ENCODE data around the gene GPR61.

GPR61 gene, protein sequence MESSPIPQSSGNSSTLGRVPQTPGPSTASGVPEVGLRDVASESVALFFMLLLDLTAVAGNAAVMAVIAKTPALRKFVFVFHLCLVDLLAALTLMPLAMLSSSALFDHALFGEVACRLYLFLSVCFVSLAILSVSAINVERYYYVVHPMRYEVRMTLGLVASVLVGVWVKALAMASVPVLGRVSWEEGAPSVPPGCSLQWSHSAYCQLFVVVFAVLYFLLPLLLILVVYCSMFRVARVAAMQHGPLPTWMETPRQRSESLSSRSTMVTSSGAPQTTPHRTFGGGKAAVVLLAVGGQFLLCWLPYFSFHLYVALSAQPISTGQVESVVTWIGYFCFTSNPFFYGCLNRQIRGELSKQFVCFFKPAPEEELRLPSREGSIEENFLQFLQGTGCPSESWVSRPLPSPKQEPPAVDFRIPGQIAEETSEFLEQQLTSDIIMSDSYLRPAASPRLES

DNA sequence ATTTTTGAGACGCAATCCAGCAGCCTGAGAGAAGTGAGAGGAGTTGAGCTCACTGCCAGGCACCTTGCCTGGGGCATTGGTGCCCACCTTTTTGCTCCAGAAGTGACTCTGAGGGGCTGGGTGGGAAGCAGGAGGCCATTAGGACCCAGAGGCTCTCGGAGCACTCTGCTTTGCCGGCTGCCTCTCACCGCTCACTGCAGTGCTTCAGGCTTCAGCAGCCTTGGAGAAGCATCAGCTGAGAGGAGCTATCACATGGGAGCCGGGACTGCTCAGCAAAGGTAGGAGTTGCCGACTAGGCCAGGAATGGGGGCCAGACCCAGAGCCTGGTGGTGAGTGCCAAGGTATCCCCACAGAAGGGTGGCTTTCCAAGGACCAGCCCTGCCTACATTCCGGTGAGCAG, at the start of gene GPR61:
Gene GPR61 (plus strand): TSS at position 197 of the 400 bp plus-strand sequence. CDS start 3,151 bp downstream, outside the sequence.
- no peak within 1 kb of the TSS for H3K4me3 ChIP-seq (ENCODE audit: low read depth, low read length)
- TF ChIP-seq, protein P1, sequence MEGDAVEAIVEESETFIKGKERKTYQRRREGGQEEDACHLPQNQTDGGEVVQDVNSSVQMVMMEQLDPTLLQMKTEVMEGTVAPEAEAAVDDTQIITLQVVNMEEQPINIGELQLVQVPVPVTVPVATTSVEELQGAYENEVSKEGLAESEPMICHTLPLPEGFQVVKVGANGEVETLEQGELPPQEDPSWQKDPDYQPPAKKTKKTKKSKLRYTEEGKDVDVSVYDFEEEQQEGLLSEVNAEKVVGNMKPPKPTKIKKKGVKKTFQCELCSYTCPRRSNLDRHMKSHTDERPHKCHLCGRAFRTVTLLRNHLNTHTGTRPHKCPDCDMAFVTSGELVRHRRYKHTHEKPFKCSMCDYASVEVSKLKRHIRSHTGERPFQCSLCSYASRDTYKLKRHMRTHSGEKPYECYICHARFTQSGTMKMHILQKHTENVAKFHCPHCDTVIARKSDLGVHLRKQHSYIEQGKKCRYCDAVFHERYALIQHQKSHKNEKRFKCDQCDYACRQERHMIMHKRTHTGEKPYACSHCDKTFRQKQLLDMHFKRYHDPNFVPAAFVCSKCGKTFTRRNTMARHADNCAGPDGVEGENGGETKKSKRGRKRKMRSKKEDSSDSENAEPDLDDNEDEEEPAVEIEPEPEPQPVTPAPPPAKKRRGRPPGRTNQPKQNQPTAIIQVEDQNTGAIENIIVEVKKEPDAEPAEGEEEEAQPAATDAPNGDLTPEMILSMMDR (IDR thresholded peaks at IDR 0.05; ENCODE audit: low read depth, low read length), result no peak

DNA sequence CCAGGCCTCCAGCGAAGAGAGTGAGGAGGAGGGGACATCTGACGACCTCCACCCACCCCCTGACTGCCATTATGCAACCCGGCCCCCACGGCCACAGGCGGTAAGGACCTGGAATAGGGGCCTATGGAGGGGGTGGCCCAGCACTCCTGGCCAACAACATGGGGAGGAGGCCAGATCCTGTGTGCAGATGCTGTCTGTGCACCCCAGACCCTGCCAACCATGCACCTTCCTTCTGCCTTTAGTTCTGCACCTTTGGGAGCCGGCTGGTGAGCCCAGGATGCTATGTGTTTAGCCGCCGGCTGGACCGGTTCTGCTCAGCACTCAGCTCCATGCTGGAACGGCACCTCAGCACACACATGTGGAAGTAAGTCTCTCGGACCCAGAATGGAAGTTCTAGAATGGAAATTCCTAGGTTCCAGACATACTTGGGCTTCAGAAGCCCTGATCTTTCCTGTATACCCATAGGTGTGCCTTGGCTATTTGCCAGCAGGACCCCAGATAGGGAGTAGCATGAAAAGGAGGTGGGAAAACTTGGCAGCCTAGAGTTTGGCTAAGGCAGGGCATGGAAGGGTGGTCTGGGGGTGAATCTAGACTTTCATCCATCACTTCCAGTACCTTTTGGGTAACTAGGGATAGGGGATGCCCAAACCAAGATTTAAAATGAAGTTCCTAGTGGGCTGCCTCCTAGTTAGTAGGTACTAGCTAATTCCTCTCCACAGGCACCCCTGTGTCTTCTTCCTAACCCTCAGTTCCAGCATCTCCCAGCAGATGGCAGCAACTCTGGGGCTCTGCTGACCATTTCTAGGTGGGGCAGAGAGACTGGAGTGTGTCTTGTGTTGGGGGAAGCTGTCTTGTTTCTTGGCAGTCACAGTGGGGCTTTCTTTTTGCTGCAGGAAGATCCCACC, 49.4 kb upstream of the GPR61 start:
- no peak overlapping the region for H3K4me3 ChIP-seq (ENCODE audit: low read depth, low read length)
- TF ChIP-seq, protein P1 (IDR thresholded peaks at IDR 0.05; ENCODE audit: low read depth, low read length), result peak; percentile 87

DNA sequence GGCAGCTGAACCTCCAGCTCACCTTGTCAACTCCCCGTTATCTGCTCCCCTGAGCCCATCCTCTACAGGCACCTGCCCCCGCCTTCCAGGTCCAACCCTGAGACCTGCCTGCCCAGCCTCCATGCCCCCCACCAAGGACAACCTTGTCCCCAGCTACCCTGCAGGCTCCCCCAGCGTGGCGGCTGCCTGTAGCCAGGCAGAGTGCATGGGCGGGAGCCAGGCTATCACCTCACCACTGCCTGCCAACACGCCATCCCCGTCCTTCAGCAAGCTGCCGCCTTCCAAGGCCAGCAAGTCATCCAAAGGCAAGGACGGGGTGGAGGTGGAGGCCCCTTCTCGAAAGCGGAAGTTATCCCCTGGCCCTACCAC, 48.8 kb upstream of the GPR61 start:
- TF ChIP-seq, protein P1 (IDR thresholded peaks at IDR 0.05; ENCODE audit: low read depth, low read length), result no peak

DNA sequence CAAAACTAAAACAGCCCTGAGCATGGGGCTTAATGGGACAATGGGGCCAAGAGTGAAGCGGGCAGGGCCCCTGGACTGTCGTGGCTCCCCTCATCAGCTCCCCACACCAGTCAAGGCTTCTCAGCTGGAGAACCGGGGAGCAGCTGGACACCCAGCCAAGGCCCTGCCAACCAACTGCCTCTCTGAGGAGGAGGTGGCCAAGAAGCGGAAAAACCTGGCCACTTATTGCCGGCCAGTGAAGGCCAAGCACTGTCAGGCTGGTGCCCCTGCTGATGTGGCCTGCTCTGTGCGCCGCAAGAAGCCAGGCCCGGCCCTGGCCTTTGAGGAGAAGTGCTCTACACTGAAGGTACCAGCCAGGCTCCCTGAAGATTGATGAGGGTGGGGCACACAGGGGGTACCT, 48.3 kb upstream of the GPR61 start:
- TF ChIP-seq, protein P1 (IDR thresholded peaks at IDR 0.05; ENCODE audit: low read depth, low read length), result no peak
- no peak overlapping the region for H3K4me3 ChIP-seq (ENCODE audit: low read depth, low read length)

More for the DNA sequence above, 48.8 kb upstream of the GPR61 start:
- no peak overlapping the region for H3K4me3 ChIP-seq (ENCODE audit: low read depth, low read length)

DNA sequence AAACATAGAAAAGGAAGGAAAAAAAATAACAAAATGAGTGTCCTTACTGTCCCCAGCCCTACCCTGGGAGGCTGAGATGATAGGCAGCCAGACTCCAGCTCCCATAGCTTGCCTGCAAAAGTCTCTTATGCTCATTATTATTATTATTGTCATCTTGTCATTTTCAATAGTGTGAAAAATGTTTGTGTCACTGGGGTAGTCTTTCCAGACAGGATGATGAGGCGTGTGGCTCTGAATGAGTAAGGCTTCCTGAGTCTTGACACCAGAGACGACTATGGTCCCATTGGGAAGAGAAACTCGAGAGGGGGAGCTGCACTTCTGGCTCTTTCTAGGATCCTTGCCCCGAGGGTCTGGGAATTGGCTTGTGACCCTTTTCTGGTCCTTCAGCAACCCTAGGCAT, 46.9 kb upstream of the GPR61 start:
- H3K4me3 ChIP-seq (ENCODE audit: low read depth, low read length), result no peak overlapping the region
- TF ChIP-seq, protein P1 (IDR thresholded peaks at IDR 0.05; ENCODE audit: low read depth, low read length), result no peak

DNA sequence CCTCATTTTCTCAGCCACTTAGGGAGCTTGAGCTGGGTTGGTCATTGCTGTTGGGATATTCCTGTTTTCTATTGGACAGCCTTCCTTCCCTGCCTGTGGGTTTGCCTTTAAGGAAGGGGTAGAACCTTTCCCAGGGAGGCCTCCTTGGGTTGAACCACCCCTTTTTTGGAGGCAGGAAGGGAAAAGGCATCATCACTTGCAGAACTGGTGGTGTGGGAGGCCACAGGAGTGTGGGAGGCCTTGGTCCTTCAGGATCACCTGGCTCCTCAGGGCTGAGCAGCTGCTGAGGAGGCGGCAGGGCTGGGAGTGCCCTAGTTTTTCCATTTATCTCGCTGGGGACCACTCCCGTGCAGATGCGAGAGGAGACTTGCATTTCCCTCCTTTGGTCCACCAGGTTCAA, 46.4 kb upstream of the GPR61 start:
- H3K4me3 ChIP-seq (ENCODE audit: low read depth, low read length), result no peak overlapping the region
- TF ChIP-seq, protein P1 (IDR thresholded peaks at IDR 0.05; ENCODE audit: low read depth, low read length), result no peak
